CD4-positive, CD25-positive, alpha-beta regulatory T cell (primary cell): Measurements from ENCODE around the gene GALNTL6. TPM values are rescaled to one million over a fixed set of nuclear protein-coding genes. Genes with fewer than 3 reads are reported as not detected.

ENCODE experiments used
- ATAC-seq, 2 donors: fragments of 150-1000 bp; cut with Tn5 transposase; one replicate each; pipeline ENCODE4 v1.10.0; 2021; ENCODE audit warnings: low read depth in 2 of 2, moderate number of reproducible peaks in 2 of 2, moderate library complexity in 1 of 2
- DNase-seq, 3 donors: peaks; one replicate each; pipeline versions ENCODE4 v3.0.0 to v3.0.0-alpha.2; 2012 to 2022; ENCODE audit warnings: mixed read lengths in 1 of 3
- H3K27ac ChIP-seq: one replicate; pipeline ENCODE4 v1.7.0; 2013; ENCODE audit warnings: mild to moderate bottlenecking, low read length; ENCODE audit not compliant: insufficient read depth, poor library complexity, severe bottlenecking
- H3K27me3 ChIP-seq: one replicate; pipeline ENCODE4 v1.7.0; 2013; ENCODE audit warnings: low read length; ENCODE audit not compliant: control insufficient read depth, insufficient read depth
- H3K36me3 ChIP-seq: one replicate; pipeline ENCODE4 v1.7.0; 2013; ENCODE audit warnings: mild to moderate bottlenecking, low read length, moderate library complexity; ENCODE audit not compliant: control insufficient read depth, insufficient read depth
- H3K4me1 ChIP-seq: 2 replicates; pipeline ENCODE4 v1.7.0; 2013; ENCODE audit warnings: mild to moderate bottlenecking, low read length; ENCODE audit not compliant: insufficient read depth, control insufficient read depth, poor library complexity, severe bottlenecking
- H3K4me3 ChIP-seq: one replicate; pipeline ENCODE4 v1.7.0; 2013; ENCODE audit warnings: low read depth, mild to moderate bottlenecking, low read length, moderate library complexity
- H3K9me3 ChIP-seq, 2 experiments: 1 replicate in 1 of 2; 2 replicates in 1 of 2; pipeline ENCODE4 v1.7.0; 2013; ENCODE audit warnings: low read length in 2 of 2, mild to moderate bottlenecking in 1 of 2, moderate library complexity in 1 of 2; ENCODE audit not compliant: control insufficient read depth in 2 of 2
- H3K27ac Mint-ChIP-seq, 3 donors: one replicate each; pipeline ENCODE4 v1.8.0; 2020 to 2022; ENCODE audit warnings: mild to moderate bottlenecking in 3 of 3, mixed read lengths in 3 of 3, moderate library complexity in 2 of 3
- H3K27me3 Mint-ChIP-seq: one replicate; pipeline ENCODE4 v1.8.0; 2022; ENCODE audit warnings: mild to moderate bottlenecking, mixed read lengths
- H3K36me3 Mint-ChIP-seq: one replicate; pipeline ENCODE4 v1.8.0; 2020; ENCODE audit warnings: mixed read lengths
- H3K4me1 Mint-ChIP-seq, 4 donors: one replicate each; pipeline ENCODE4 v1.8.0; 2020 to 2022; ENCODE audit warnings: mixed read lengths in 4 of 4, mild to moderate bottlenecking in 1 of 4
- H3K4me3 Mint-ChIP-seq, 4 donors: one replicate each; pipeline ENCODE4 v1.8.0; 2020 to 2022; ENCODE audit warnings: mild to moderate bottlenecking in 4 of 4, mixed read lengths in 4 of 4, moderate library complexity in 3 of 4
- H3K9me3 Mint-ChIP-seq, 7 donors: one replicate each; pipeline ENCODE4 v1.8.0; 2020 to 2022; ENCODE audit warnings: mixed read lengths in 7 of 7, mild to moderate bottlenecking in 3 of 7, moderate library complexity in 2 of 7
- polyA plus RNA-seq, 4 donors: library from polyadenylated mRNA; unstranded; fragments of 300-500 nt; fragmentation: Illumina TruSeq; gene quantifications; one replicate each; pipeline ENCODE4 v1.2.3, GENCODE V29; 2021
- total RNA-seq: library from RNA; stranded (reverse); gene quantifications from one replicate; pipeline ENCODE4 v1.2.3, GENCODE V29; 2022

The GALNTL6 gene
- total and polyA plus RNA-seq, 5 donors from 2014 or later: not detected

GRCh38 chr4:172865103-172865502, 1051.9 kb downstream of the GALNTL6 start:
- ATAC-seq: no peak
- H3K4me3 ChIP-seq: no peak overlapping the region
- no peaks in the 10 kb centered on the region for H3K36me3 Mint-ChIP-seq
- no peaks in the 10 kb centered on the region for H3K9me3 ChIP-seq
- H3K9me3 Mint-ChIP-seq: peaks cover 0 to 6% (median 0%) of the 10 kb centered on the region in 7 donors
- no peak overlapping the region for H3K4me3 Mint-ChIP-seq
- peaks cover 0 to 1% (median 0%) of the 10 kb centered on the region in 4 donors for H3K4me1 Mint-ChIP-seq
- H3K27me3 ChIP-seq: no peaks in the 10 kb centered on the region
- H3K36me3 ChIP-seq: no peaks in the 10 kb centered on the region
- H3K4me1 ChIP-seq: no peaks in the 10 kb centered on the region
- DNase-seq: no peak
- no peaks in the 10 kb centered on the region for H3K27me3 Mint-ChIP-seq
- H3K27ac ChIP-seq: no peak overlapping the region
- no peak overlapping the region for H3K27ac Mint-ChIP-seq

- Histone ChIP-seq H3K4me3 (no peak overlapping the region), H3K36me3 (no peaks in the 10 kb centered on the region), H3K9me3 (no peaks in the 10 kb centered on the region), H3K27me3 (no peaks in the 10 kb centered on the region), H3K27ac (no peak overlapping the region), H3K4me1 (no peaks in the 10 kb centered on the region)
- Mint-ChIP-seq H3K4me1 (peaks cover 0 to 1% (median 0%) of the 10 kb centered on the region in 4 donors), H3K27me3 (no peaks in the 10 kb centered on the region), H3K4me3 (no peak overlapping the region), H3K9me3 (peaks cover 0 to 6% (median 0%) of the 10 kb centered on the region in 7 donors), H3K27ac (no peak overlapping the region), H3K36me3 (no peaks in the 10 kb centered on the region)
- no peak for DNase-seq
- no peak for ATAC-seq
Observed at GRCh38 chr4:172865531-172866127, 1052.4 kb downstream of the GALNTL6 start.

GRCh38 chr4:172866421-172866820, 1053.2 kb downstream of the GALNTL6 start:
- no peak overlapping the region for H3K4me3 ChIP-seq
- H3K36me3 Mint-ChIP-seq: no peaks in the 10 kb centered on the region
- H3K4me1 ChIP-seq: no peaks in the 10 kb centered on the region
- H3K4me1 Mint-ChIP-seq: peaks cover 0 to 1% (median 0%) of the 10 kb centered on the region in 4 donors
- H3K9me3 ChIP-seq: no peaks in the 10 kb centered on the region
- H3K27ac ChIP-seq: no peak overlapping the region
- ATAC-seq (no peak), DNase-seq (no peak)
- H3K4me3 Mint-ChIP-seq: no peak overlapping the region
- no peaks in the 10 kb centered on the region for H3K27me3 Mint-ChIP-seq
- H3K36me3 ChIP-seq: no peaks in the 10 kb centered on the region
- peaks cover 0 to 6% (median 0%) of the 10 kb centered on the region in 7 donors for H3K9me3 Mint-ChIP-seq
- no peaks in the 10 kb centered on the region for H3K27me3 ChIP-seq
- H3K27ac Mint-ChIP-seq: no peak overlapping the region

GRCh38 chr4:172867835-172868234, 1054.6 kb downstream of the GALNTL6 start:
- no peak for ATAC-seq
- Mint-ChIP-seq H3K36me3 (no peaks in the 10 kb centered on the region), H3K27ac (no peak overlapping the region), H3K27me3 (no peaks in the 10 kb centered on the region), H3K4me1 (peaks cover 0 to 1% (median 0%) of the 10 kb centered on the region in 4 donors), H3K9me3 (peaks cover 0 to 7% (median 0%) of the 10 kb centered on the region in 7 donors), H3K4me3 (no peak overlapping the region)
- H3K27me3 ChIP-seq: no peaks in the 10 kb centered on the region
- H3K9me3 ChIP-seq: no peaks in the 10 kb centered on the region
- DNase-seq: no peak
- no peak overlapping the region for H3K27ac ChIP-seq
- H3K36me3 ChIP-seq: no peaks in the 10 kb centered on the region
- no peaks in the 10 kb centered on the region for H3K4me1 ChIP-seq
- H3K4me3 ChIP-seq: no peak overlapping the region

GRCh38 chr4:172868271-172868670, 1055.1 kb downstream of the GALNTL6 start:
- H3K27me3 Mint-ChIP-seq: no peaks in the 10 kb centered on the region
- H3K9me3 ChIP-seq: no peaks in the 10 kb centered on the region
- no peaks in the 10 kb centered on the region for H3K27me3 ChIP-seq
- DNase-seq (no peak), ATAC-seq (no peak)
- no peak overlapping the region for H3K4me3 Mint-ChIP-seq
- H3K27ac Mint-ChIP-seq: no peak overlapping the region
- no peaks in the 10 kb centered on the region for H3K36me3 Mint-ChIP-seq
- H3K9me3 Mint-ChIP-seq: peaks cover 0 to 7% (median 0%) of the 10 kb centered on the region in 7 donors
- no peaks in the 10 kb centered on the region for H3K4me1 ChIP-seq
- H3K27ac ChIP-seq: no peak overlapping the region
- H3K4me3 ChIP-seq: no peak overlapping the region
- peaks cover 0 to 1% (median 0%) of the 10 kb centered on the region in 4 donors for H3K4me1 Mint-ChIP-seq
- no peaks in the 10 kb centered on the region for H3K36me3 ChIP-seq

- Histone ChIP-seq H3K9me3 (no peaks in the 10 kb centered on the region), H3K4me1 (no peaks in the 10 kb centered on the region), H3K27ac (no peak overlapping the region), H3K4me3 (no peak overlapping the region), H3K36me3 (no peaks in the 10 kb centered on the region), H3K27me3 (no peaks in the 10 kb centered on the region)
- peaks cover 0 to 1% (median 0%) of the 10 kb centered on the region in 4 donors for H3K4me1 Mint-ChIP-seq
- no peak overlapping the region for H3K4me3 Mint-ChIP-seq
- H3K9me3 Mint-ChIP-seq: peaks cover 0 to 7% (median 0%) of the 10 kb centered on the region in 7 donors
- ATAC-seq: no peak
- H3K27ac Mint-ChIP-seq: no peak overlapping the region
- no peaks in the 10 kb centered on the region for H3K36me3 Mint-ChIP-seq
- no peak for DNase-seq
- H3K27me3 Mint-ChIP-seq: no peaks in the 10 kb centered on the region
Observed at GRCh38 chr4:172869621-172870268, 1056.5 kb downstream of the GALNTL6 start.

- no peaks in the 10 kb centered on the region for H3K9me3 ChIP-seq
- no peaks in the 10 kb centered on the region for H3K27me3 ChIP-seq
- Mint-ChIP-seq H3K27ac (no peak overlapping the region), H3K4me1 (no peaks in the 10 kb centered on the region), H3K27me3 (no peaks in the 10 kb centered on the region), H3K9me3 (peaks cover 0 to 6% (median 0%) of the 10 kb centered on the region in 7 donors), H3K4me3 (no peak overlapping the region), H3K36me3 (no peaks in the 10 kb centered on the region)
- no peaks in the 10 kb centered on the region for H3K4me1 ChIP-seq
- no peak overlapping the region for H3K4me3 ChIP-seq
- DNase-seq (no peak), ATAC-seq (no peak)
- no peak overlapping the region for H3K27ac ChIP-seq
- H3K36me3 ChIP-seq: no peaks in the 10 kb centered on the region
Observed at GRCh38 chr4:172871381-172871780, 1058.2 kb downstream of the GALNTL6 start.

GRCh38 chr4:172874944-172875343, 1061.7 kb downstream of the GALNTL6 start:
- no peak overlapping the region for H3K4me3 ChIP-seq
- DNase-seq (no peak), ATAC-seq (no peak)
- H3K27me3 ChIP-seq: no peaks in the 10 kb centered on the region
- Mint-ChIP-seq H3K36me3 (no peaks in the 10 kb centered on the region), H3K9me3 (peaks cover 0 to 6% (median 0%) of the 10 kb centered on the region in 7 donors), H3K4me3 (no peak overlapping the region), H3K27me3 (no peaks in the 10 kb centered on the region), H3K27ac (no peak overlapping the region), H3K4me1 (no peaks in the 10 kb centered on the region)
- H3K4me1 ChIP-seq: no peaks in the 10 kb centered on the region
- H3K9me3 ChIP-seq: no peaks in the 10 kb centered on the region
- H3K36me3 ChIP-seq: no peaks in the 10 kb centered on the region
- no peak overlapping the region for H3K27ac ChIP-seq
